ENCODE measurements around the gene ADARB2.

The ADARB2 gene

DNA sequence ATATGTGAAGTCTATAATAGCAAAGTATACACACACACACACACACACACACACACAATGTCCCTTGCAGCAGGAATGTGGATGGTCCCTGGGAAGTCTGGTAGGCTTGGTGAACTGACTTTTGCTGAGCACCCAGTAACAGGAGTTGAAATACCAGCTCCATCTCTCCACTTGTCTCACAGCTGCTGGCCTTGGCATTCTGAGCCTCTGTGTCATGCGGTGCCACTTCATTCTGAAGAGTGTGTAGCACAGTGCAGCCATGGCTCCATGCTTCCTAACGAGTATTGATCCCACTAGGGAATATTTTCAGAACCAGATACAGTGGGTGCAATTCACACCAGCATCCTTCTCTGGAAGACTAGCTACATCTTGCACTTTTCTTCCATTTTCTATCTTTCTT is 192.4 kb downstream of the ADARB2 start:
- TF ChIP-seq ZNF48 (tag by site-specific recombination; IDR thresholded peaks at IDR 0.05), result no peak
- TF ChIP-seq ZFP3 (tag by site-specific recombination; IDR thresholded peaks at IDR 0.05; ENCODE audit: low read depth), result no peak
- no peak for TF ChIP-seq ZBTB20 (tag by site-specific recombination; IDR thresholded peaks at IDR 0.05)
- no peaks in the 10 kb centered on the region for H3K4me1 ChIP-seq (ENCODE audit: control insufficient read depth, insufficient read depth, low read length)
- POLR2A ChIA-PET, result no interaction called here
- no peak overlapping the region for H3K27ac ChIP-seq (ENCODE audit: extremely low read depth, low read depth, low read length)
- CTCF ChIA-PET, result no interaction called here
- no peaks in the 10 kb centered on the region for H3K9me3 ChIP-seq (ENCODE audit: control insufficient read depth, insufficient read depth, low read depth, low read length)
- H3K4me3 ChIP-seq (ENCODE audit: low read depth, low read length), result no peak overlapping the region
- H3K36me3 ChIP-seq (ENCODE audit: control insufficient read depth in 2 of 2, insufficient read depth in 1 of 2, low read length in 2 of 2), result no peaks in the 10 kb centered on the region

DNA sequence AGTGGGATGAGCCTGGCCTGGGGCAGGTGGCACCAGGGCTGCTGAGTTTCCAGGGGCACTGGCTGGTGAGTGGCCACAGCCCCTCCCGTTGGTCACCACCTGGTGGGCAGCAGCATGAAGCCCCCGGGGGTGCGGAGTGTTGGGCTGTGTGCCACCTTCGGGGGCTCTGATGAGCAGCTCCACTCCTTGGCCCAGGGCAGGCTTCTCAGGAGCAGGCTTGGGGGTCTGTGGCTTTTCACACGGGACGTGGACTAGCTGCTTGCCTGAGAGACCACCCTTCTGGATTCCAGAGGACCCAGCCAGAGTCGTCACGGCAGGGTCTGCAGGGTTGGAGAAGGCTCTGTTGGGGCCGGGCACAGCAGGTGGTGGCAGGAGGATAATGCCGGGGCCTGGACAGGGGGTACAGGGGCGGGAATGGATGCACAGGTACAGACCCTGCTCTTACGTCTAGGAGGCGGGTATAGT is 193.1 kb downstream of the ADARB2 start:
- Histone ChIP-seq H3K4me1 (ENCODE audit: control insufficient read depth, insufficient read depth, low read length) (no peaks in the 10 kb centered on the region), H3K27ac (ENCODE audit: extremely low read depth, low read depth, low read length) (no peak overlapping the region), H3K36me3 (ENCODE audit: control insufficient read depth in 2 of 2, insufficient read depth in 1 of 2, low read length in 2 of 2) (no peaks in the 10 kb centered on the region), H3K9me3 (ENCODE audit: control insufficient read depth, insufficient read depth, low read depth, low read length) (no peaks in the 10 kb centered on the region), H3K4me3 (ENCODE audit: low read depth, low read length) (no peak overlapping the region)
- CTCF ChIA-PET, result no interaction called here
- TF ChIP-seq ZNF292 (tag by site-specific recombination; IDR thresholded peaks at IDR 0.05; ENCODE audit: borderline replicate concordance, low read depth) (no peak), TRIM28 (IDR thresholded peaks at IDR 0.05; ENCODE audit: borderline replicate concordance, low read length) (no peak), ZNF169 (tag by site-specific recombination; IDR thresholded peaks at IDR 0.05) (no peak), ZNF324 (tag by site-specific recombination; IDR thresholded peaks at IDR 0.05) (no peak), REPIN1 (tag by site-specific recombination; IDR thresholded peaks at IDR 0.05; ENCODE audit: low read depth) (no peak), ZNF133 (tag by site-specific recombination; IDR thresholded peaks at IDR 0.05) (no peak), BCL11B (tag by site-specific recombination; IDR thresholded peaks at IDR 0.05; ENCODE audit: low read depth) (no peak), ZNF561 (tag by site-specific recombination; IDR thresholded peaks at IDR 0.05; ENCODE audit: borderline replicate concordance) (no peak), ZNF202 (tag by site-specific recombination; IDR thresholded peaks at IDR 0.05; ENCODE audit: borderline replicate concordance) (no peak), ZNF830 (tag by site-specific recombination; IDR thresholded peaks at IDR 0.05; ENCODE audit: low read depth) (no peak), ZNF785 (tag by site-specific recombination; IDR thresholded peaks at IDR 0.05) (no peak), ZNF214 (tag by site-specific recombination; IDR thresholded peaks at IDR 0.05; ENCODE audit: borderline replicate concordance) (no peak), ZFP3 (tag by site-specific recombination; IDR thresholded peaks at IDR 0.05; ENCODE audit: low read depth) (no peak), SP3 (tag by site-specific recombination; IDR thresholded peaks at IDR 0.05) (no peak), ZNF37A (tag by site-specific recombination; IDR thresholded peaks at IDR 0.05) (no peak)
- TF ChIP-seq, protein P1, sequence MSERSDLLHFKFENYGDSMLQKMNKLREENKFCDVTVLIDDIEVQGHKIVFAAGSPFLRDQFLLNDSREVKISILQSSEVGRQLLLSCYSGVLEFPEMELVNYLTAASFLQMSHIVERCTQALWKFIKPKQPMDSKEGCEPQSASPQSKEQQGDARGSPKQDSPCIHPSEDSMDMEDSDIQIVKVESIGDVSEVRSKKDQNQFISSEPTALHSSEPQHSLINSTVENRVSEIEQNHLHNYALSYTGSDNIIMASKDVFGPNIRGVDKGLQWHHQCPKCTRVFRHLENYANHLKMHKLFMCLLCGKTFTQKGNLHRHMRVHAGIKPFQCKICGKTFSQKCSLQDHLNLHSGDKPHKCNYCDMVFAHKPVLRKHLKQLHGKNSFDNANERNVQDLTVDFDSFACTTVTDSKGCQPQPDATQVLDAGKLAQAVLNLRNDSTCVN (tag by site-specific recombination; optimal IDR thresholded peaks at IDR 0.05), result no peak
- TF ChIP-seq, protein P2, sequence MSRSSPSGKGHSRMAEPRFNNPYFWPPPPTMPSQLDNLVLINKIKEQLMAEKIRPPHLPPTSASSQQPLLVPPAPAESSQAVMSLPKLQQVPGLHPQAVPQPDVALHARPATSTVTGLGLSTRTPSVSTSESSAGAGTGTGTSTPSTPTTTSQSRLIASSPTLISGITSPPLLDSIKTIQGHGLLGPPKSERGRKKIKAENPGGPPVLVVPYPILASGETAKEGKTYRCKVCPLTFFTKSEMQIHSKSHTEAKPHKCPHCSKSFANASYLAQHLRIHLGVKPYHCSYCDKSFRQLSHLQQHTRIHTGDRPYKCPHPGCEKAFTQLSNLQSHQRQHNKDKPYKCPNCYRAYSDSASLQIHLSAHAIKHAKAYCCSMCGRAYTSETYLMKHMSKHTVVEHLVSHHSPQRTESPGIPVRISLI (tag by site-specific recombination; IDR thresholded peaks at IDR 0.05), result no peak
- TF ChIP-seq, protein P3, sequence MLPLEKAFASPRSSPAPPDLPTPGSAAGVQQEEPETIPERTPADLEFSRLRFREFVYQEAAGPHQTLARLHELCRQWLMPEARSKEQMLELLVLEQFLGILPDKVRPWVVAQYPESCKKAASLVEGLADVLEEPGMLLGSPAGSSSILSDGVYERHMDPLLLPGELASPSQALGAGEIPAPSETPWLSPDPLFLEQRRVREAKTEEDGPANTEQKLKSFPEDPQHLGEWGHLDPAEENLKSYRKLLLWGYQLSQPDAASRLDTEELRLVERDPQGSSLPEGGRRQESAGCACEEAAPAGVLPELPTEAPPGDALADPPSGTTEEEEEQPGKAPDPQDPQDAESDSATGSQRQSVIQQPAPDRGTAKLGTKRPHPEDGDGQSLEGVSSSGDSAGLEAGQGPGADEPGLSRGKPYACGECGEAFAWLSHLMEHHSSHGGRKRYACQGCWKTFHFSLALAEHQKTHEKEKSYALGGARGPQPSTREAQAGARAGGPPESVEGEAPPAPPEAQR (tag by site-specific recombination; IDR thresholded peaks at IDR 0.05), result no peak
- TF ChIP-seq, protein P4, sequence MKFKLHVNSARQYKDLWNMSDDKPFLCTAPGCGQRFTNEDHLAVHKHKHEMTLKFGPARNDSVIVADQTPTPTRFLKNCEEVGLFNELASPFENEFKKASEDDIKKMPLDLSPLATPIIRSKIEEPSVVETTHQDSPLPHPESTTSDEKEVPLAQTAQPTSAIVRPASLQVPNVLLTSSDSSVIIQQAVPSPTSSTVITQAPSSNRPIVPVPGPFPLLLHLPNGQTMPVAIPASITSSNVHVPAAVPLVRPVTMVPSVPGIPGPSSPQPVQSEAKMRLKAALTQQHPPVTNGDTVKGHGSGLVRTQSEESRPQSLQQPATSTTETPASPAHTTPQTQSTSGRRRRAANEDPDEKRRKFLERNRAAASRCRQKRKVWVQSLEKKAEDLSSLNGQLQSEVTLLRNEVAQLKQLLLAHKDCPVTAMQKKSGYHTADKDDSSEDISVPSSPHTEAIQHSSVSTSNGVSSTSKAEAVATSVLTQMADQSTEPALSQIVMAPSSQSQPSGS (tag by site-specific recombination; IDR thresholded peaks at IDR 0.05; ENCODE audit: low read depth), result no peak
- TF ChIP-seq, protein P5, sequence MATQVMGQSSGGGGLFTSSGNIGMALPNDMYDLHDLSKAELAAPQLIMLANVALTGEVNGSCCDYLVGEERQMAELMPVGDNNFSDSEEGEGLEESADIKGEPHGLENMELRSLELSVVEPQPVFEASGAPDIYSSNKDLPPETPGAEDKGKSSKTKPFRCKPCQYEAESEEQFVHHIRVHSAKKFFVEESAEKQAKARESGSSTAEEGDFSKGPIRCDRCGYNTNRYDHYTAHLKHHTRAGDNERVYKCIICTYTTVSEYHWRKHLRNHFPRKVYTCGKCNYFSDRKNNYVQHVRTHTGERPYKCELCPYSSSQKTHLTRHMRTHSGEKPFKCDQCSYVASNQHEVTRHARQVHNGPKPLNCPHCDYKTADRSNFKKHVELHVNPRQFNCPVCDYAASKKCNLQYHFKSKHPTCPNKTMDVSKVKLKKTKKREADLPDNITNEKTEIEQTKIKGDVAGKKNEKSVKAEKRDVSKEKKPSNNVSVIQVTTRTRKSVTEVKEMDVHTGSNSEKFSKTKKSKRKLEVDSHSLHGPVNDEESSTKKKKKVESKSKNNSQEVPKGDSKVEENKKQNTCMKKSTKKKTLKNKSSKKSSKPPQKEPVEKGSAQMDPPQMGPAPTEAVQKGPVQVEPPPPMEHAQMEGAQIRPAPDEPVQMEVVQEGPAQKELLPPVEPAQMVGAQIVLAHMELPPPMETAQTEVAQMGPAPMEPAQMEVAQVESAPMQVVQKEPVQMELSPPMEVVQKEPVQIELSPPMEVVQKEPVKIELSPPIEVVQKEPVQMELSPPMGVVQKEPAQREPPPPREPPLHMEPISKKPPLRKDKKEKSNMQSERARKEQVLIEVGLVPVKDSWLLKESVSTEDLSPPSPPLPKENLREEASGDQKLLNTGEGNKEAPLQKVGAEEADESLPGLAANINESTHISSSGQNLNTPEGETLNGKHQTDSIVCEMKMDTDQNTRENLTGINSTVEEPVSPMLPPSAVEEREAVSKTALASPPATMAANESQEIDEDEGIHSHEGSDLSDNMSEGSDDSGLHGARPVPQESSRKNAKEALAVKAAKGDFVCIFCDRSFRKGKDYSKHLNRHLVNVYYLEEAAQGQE (tag by site-specific recombination; IDR thresholded peaks at IDR 0.05), result no peak
- POLR2A ChIA-PET, result no interaction called here
